IPS DF 4.7 (cell line): ENCODE data around the gene FBXO42.

ENCODE experiments used
- DNase-seq: peaks from one replicate; pipeline ENCODE4 v3.0.0-alpha.2; 2013; ENCODE audit warnings: low spot score; ENCODE audit errors: extremely low read depth

FBXO42 gene

DNA sequence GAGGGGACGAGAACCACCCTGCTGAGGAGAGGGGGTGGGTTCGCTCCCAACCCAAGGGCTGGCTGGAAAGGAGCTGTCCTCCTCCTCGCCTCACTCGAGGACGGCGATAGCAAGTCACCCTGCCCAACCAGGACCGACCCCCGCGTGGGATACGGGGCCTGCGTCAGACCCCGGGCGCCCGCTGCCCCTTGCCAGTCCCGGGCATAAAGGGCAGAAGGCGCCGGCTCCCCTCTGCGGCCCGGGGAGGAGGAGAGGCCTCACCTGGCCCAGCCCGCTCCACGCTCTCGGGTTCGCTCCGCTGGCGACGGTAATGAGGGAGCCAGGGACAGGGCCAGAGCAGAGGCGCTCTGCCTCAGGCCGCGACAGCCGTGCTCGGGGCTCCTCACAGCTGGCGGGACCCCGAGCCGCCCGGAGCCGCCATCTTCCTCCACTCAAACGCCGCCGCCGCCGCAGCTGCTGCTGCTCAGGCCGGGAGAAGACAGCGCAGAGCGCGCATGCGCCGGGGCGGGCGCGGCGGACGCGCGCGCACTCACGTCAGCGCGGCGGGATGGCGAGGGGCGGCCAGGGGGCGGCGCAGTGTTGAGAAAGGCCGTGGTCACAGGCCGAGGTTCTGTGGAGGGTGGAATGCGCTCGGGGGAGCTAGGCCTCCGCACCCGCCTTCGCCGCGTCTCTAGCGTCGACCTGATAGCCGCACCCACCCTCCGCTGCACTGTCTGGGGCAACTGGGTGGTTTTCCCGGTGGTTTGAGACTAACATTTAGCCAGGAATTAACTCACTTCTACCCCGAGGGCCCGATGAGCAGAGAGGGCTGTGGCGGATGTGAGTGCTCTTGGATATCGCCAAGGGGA, at the start of gene FBXO42:
Gene FBXO42, minus strand, starts transcription at position 487 of the 848 bp plus-strand sequence. CDS start 37,062 bp downstream, outside the sequence.
- no peak for DNase-seq

DNA sequence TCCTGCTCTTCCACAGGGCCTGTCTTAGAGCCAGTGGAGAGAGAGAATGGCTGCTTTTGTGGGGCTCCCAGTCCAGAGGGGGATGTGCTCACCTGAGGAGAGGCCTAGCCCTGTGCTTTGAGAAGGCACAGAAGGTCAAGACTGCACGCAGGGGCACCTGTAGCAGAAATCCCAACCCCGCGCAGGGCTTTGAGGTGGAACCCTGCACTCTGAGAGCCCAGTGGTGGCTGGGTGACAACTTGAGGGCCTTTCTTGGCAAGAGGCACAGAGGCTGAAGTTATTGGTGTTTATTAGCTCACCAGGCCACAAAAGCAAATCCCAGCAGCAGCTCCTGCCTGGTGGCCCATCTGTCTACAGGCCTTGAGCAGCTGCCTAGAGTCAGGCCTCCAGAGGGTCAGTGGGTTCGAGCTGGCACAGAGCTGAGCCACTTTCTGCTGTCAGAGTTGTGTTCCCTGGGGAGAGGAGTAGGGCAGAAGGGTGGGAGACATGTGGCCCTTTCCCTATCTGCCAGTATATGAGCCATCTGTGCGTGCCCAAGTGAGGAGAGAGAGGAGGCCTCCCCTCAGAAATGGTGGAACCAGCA, 46.2 kb upstream of the FBXO42 start:
- DNase-seq, result no peak

GRCh38 chr1:16397120-16397519, 44.8 kb upstream of the FBXO42 start:
- DNase-seq, result no peak

GRCh38 chr1:16396591-16396990, 44.3 kb upstream of the FBXO42 start:
- DNase-seq, result no peak

GRCh38 chr1:16394977-16395376, 42.7 kb upstream of the FBXO42 start:
- no peak for DNase-seq

- DNase-seq, result no peak
Observed at GRCh38 chr1:16393570-16394521, 41.6 kb upstream of the FBXO42 start.

GRCh38 chr1:16392740-16393569, 40.7 kb upstream of the FBXO42 start:
- DNase-seq, result no peak

GRCh38 chr1:16391411-16391810, 39.1 kb upstream of the FBXO42 start:
- DNase-seq, result no peak

- no peak for DNase-seq
Observed at GRCh38 chr1:16387201-16388188, 35.2 kb upstream of the FBXO42 start.

GRCh38 chr1:16386454-16387113, 34.3 kb upstream of the FBXO42 start:
- DNase-seq, result no peak

DNA sequence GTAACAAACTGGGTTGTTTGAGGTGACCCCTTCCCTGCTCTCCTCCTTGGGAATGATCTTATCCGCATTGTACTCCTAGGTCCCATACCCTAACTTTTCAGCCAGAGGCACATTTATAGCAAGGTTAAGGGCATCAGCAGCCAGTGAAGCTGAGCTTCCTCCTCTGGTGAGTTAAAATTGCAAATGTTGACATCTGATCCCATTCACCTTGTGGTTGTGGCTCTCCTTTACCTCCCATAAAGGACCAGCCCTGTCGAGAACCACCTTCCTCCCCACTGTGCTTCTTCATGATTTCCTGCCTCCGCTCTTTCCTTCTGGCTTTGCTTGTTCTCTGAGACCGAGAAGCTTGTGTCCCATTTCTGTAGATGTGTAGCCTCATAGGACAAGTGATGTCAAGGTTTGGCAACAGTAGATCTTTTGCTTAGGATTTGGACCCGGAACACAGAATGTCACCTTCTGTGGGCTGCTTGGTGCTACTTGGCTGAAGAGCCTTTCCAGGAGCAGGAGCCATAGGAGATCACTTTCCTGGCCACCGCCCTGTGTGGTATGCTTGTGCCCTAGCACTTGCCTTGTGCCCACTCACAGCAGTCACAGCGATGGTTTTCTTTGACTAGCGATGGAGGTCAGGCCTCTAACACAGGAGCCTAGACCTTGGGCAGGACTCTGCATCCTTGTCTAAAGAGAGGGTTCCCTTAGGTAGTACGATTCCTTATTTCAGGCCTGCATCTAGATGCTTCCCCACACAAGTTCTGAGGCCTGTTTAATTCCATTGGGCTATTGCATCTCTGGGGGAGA, 33.6 kb upstream of the FBXO42 start:
- DNase-seq, result no peak

GRCh38 chr1:16383888-16384287, 31.6 kb upstream of the FBXO42 start:
- no peak for DNase-seq

GRCh38 chr1:16380868-16381267, 28.6 kb upstream of the FBXO42 start:
- no peak for DNase-seq

- no peak for DNase-seq
Observed at GRCh38 chr1:16378443-16378842, 26.2 kb upstream of the FBXO42 start.

DNA sequence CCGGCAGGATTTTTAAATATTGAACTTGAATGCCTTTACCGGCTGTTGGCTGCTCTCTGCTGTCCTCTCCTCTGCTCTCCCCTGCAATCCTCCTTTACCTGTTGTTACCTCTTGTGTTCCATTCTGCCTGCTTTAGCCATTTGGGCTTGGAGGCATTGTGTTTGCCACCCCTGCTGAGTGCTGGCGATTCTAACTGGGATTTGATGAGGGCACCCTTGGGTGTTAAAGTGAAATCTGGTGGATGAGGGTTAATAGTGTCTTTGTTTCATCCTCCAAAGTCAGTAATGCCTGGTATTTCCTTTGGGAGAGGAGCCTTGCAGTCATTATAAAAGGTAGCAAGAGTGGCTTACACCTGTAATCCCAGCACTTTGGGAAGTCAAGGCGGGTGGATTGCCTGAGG, 24.7 kb upstream of the FBXO42 start:
- no peak for DNase-seq

GRCh38 chr1:16375521-16376340, 23.5 kb upstream of the FBXO42 start:
- DNase-seq, result no peak

DNA sequence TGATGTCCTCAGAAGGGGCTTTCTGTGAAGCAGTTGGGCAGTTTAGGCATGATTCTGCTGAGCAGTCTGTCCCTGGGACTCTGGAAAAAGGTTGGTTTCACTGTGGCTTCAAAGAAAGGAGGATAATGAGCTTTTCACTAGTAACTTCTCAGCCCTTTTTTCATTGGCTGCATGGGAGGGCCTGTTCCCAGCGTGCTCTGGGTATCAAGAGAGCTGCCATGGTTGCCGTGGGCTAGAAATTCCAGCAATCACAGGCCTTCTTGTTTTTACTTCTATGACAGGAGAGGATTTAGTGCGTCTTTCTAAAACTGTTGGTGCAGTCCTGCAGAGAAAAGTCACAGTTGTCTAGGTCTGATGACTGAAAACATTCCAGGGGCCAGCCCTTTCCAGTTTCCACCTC, 22.0 kb upstream of the FBXO42 start:
- no peak for DNase-seq
